Eye (tissue), 1 donor: ENCODE data around the gene SPATA7.

Source experiments
- DNase-seq: peaks from one replicate; pipeline ENCODE4 v3.0.0-alpha.2; 2015

Gene SPATA7

DNA sequence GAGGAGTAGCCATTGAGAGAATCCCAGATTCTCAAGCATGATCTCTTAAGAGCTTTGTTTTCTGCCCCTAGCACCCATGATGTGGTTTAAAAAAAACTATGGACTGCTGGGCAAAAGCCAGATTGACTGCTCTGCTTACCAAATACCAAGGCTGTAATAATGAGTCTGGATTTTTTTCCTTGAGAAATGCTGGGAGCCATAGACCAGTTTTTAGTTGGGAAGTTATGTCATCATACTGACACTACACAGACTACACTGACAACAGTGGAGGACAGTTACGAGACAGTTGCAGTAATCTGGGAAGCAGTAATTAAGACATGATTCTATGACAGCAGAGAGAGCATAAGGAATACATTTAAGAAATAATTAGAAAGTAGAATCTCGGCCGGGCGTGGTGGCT is 35.8 kb downstream of the SPATA7 start:
- no peak for DNase-seq

- DNase-seq, result no peak
Measured at GRCh38 chr14:88422047-88422446, 36.6 kb downstream of the SPATA7 start.

DNA sequence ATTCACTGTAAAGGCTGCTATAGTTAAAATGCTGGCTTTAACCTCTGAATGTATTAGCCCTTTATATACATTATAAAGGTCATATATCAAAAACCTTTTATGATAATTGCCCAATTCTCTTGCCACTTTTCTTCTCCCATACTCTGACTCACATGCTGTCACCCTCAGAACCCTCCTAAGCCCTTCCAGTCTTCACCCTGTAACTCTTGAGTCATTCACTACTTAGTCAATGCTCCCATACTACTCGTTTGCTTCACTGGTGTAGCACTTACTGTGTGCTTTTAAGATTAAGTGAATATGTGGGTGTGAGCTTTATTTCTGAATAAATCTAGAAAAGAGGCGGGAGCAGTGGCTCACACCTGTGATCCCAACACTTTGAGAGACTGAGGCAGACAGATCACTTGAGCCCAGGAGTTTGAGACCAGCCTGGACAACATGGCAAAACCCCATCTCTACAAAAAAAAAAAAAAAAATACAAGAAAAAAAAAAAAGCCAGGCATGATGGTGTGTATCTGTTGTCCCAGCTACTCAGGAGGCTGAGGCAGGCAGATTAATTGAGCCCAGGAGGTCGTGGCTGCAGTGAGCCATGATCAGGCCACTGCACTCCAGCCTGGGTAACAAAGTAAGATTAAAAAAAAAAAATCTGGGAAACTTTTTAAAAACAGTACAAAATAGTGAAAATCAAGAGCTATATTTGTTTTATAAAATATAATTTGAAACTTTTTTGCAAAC is 37.6 kb downstream of the SPATA7 start:
- DNase-seq, result no peak

DNA sequence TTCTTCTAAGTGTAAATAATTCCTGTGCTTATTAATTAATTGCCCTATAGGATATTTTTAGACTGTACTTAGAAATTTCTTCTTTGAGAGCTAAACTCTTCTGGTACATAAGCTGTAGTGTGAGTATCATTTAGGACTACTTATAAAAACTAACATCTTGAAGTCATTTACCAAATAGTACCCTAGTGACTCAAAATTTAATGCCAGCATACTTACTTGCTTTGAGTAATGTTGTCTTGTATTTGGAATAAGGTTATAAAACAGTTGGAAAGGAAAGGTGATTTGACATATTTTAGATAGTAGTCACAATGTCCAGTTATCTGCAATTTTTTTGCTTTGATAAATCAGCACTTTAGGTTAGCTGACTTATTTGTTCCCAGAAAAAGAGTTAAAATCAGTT is 39.1 kb downstream of the SPATA7 start:
- DNase-seq, result no peak

GRCh38 chr14:88426271-88426670 is 40.8 kb downstream of the SPATA7 start:
- no peak for DNase-seq

- DNase-seq, result no peak
Measured at GRCh38 chr14:88430976-88431375, 45.5 kb downstream of the SPATA7 start.

DNA sequence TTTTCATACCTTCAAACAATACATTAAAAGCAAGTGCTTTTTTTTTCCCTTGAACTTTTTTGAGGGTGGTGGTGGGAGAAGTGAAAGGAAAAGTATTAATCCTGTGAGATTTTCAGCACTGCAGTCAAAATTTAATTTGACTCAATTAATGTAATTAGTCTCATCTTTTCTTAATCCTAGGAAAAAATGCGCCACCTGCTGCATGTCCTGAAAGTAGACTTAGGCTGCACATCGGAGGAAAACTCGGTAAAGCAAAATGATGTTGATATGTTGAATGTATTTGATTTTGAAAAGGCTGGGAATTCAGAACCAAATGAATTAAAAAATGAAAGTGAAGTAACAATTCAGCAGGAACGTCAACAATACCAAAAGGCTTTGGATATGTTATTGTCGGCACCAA is 52.2 kb downstream of the SPATA7 start:
- DNase-seq, result no peak

GRCh38 chr14:88439088-88439487 is 53.6 kb downstream of the SPATA7 start:
- no peak for DNase-seq

DNA sequence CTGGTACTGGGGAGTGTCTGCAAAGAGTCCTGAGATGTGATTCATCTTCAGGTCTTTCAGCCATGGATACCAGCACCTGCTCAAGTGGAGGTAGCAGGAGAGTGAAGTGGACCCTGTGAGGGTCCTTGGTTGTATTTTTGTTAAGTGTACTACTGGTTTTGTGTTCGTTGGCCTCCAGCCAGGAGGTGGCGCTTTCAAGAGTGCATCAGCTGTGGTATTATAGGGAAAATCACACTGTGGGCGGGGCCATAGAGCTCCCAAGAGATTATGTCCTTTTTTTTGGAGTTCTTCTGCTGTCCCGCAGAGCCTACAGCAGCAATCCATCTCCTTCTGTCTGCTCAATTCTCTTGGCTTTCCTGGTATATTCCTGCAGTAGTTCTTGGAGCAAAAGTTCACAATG is 66.8 kb downstream of the SPATA7 start:
- no peak for DNase-seq

- no peak for DNase-seq
Measured at GRCh38 chr14:88454886-88455285, 69.4 kb downstream of the SPATA7 start.

- no peak for DNase-seq
Measured at GRCh38 chr14:88463318-88463717, 77.9 kb downstream of the SPATA7 start.

DNA sequence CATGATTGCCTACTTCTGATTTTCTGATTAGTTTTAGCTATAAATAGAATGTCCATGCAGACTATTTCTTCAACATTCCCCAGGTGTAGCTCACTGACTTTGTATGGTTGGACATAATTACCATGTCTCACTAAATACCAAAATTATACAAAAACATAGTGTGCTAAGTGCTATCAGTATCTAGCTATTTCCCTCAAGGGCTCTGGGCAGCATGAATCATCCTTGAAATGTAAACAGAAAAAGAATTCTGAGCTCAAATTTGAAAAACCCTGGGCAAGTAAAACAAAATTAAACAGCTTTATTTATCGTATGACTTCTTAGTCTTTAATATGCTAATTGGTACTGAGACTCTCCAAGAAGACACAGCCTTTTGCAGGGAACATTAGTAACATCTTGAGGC is 82.9 kb downstream of the SPATA7 start:
- DNase-seq, result no peak

GRCh38 chr14:88470542-88471440 is 85.3 kb downstream of the SPATA7 start:
- DNase-seq, result no peak

GRCh38 chr14:88473791-88474190 is 88.3 kb downstream of the SPATA7 start:
- no peak for DNase-seq

DNA sequence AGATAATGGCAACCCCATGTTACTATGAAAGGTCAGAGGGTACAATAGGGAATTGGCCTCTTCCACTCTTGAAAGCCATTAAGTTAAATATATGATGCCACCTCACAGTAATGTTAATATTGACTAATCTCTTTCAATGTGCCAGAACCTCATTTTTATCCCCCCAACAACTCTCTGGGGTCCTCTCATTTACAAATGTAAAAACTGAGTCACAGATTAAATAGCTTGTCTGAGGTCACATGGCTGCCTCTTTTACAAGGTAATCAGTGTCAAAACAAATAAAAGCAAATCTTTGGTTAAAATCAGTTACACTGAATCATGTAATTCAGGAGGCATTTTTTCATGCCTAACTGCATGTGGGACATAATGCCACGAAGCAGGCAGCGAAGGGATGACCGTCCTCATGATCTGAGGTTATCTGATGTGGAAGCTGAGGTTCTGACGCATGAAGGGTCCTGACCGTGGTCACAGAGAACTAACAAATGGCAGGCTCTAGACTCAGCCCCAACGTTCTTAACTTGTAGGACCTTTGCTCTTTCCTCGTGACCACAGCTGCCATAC is 90.8 kb downstream of the SPATA7 start:
- no peak for DNase-seq

DNA sequence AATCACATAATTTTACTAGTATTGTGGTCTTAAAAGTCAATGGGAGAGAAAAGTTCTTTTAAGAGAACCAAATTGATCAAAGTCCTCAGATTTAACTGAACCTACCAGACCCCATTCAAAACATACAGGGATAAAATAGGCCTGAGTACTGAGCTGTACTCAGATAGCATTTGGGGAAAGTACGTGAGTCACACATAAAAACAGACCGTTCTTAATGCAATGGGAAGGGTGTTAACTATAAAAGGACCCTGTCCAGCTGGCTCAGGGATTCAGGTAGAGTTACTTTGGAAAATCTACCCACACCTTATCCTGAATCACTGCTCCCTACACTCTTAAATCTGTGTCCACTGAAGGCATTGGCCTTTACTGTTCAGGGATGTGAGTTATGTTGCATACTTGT is 91.4 kb downstream of the SPATA7 start:
- DNase-seq, result no peak

DNA sequence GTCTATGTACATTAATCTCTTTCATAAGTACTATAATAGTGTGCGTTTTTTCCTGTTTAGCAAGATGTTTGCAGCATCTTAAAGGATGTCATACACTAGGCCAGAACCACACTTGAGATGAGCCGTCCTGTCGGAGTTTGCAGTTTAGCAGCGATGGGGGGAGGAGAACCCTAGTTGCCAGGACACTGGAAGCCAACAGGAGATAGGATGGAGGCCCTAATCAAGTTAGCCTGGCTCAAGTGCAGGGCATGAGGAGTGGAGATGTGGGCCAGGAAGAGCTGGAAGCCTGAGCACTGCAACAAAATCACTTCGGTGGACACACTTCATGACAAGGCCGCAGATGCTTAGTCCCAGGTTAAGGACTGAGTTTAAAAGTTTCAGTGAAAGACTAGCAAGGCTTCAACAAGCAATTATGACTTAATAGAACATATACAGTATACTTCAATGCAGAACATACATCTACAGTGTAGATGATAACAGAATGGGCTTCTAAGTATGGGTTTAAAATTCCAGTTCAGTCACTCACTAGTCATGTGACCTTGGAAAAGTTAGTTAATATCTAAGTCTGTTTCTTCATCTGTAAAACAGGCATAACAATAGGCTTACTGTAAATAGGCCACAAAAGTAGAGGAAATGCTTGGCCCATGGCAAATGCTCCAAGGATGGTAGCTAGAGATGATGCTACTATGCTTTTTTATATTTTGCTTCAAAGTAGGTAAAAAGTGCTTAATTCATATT is 92.2 kb downstream of the SPATA7 start:
- DNase-seq, result no peak

- no peak for DNase-seq
Measured at GRCh38 chr14:88478931-88479330, 93.5 kb downstream of the SPATA7 start.

DNA sequence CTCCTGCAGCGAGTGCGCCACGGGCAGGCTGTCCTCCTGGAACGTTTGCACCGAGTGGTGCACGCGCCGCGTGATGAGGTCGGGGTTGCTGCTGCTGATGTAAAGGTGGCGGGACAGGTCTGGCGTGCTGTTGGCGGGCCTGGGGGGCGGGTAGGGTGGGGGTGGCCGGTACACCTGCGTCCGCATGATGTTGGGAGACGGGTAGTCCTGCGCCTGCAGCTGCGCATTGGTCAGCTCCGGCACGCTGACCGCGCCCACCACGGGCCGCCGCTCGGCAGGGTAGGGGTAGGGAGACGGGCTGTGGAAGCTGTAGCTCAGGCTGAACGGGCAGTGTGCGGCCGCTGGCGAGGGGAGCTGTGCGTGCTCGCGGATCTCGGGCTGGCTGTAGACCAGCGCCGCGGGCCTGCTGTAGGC is 94.1 kb downstream of the SPATA7 start:
- DNase-seq, result no peak

- DNase-seq, result no peak
Measured at GRCh38 chr14:88481059-88481458, 95.6 kb downstream of the SPATA7 start.

DNA sequence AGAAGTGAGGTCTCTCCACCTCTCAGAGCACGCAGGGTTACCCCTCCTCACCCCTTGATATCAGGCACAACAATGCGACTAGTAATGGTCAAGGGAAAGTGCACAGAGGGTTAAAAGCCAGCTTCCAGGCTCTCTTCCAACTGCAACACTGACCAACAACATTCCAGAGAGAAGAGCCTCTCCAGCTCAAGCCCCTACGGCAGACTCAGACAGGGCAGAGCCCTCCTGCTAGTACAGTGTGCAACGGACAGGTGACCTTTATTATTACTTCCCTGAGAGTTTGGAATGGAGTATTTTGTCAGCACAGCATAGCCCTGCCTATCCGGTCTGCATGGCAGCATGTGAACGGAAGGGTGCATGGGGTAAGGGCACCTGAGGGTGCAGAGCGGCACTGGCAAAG is 96.3 kb downstream of the SPATA7 start:
- DNase-seq, result no peak

GRCh38 chr14:88482524-88482923 is 97.1 kb downstream of the SPATA7 start:
- no peak for DNase-seq
